ENCODE data around the gene TOLLIP. TPM values are rescaled to one million over a fixed set of nuclear protein-coding genes. Genes with fewer than 3 reads are reported as not detected.
A peak's percentile ranks its signal among the peaks of the same experiment; 100 is the strongest.

The TOLLIP gene
- total and polyA plus RNA-seq, 2 of the 8 experiments (the other 6 are each of a cell fraction or from before 2014, with no cell fraction given): 23.7 to 34.7 TPM

DNA sequence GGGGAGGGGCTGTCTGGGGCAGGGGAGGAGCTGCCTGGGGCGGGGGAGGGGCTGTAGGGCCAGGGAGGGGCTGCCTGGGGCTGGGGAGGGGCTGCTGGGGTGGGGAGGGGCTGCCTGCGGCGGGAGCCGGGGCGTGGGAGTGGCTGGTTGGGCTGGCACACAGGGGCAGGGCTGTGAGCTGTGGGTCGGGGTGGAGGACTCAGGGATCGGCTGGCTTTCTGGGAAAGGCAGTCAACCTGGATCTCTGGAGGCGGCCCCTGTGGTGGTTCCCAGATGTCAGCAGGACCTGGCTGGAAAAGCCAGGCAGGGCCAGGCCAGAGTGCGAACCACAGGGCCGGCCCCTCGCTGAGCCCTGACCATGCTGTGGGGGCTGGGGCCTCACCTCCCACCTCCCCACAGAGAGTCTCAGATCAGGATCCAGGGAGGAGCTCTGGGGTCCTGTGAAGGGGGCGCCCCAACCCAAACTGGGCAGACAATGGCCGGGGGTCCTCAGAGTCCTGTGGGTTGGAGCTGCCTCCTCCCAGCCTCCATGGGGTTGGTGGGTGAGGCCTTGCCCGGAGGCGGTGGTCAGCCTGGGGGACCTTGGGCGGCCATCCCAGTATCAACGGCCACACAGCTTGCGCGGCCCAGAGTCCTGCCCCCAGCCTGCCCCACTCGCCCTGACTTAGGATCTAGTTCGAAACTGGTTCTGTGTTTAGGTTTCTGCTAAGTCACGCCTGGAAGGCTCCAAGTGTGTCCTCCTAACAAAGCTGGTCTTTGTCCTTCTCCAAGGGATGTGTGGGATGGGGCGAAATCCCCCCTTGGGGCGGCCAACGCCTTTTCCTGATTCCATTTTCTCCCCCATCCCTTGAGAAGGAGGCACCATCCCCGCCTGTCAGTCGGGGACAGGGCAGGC, 84.7 kb downstream of the TOLLIP start:
- H2BK12ac ChIP-seq (ENCODE audit: low read depth, low read length): no peak overlapping the region
- no peak overlapping the region for H4K91ac ChIP-seq (replicated peaks; ENCODE audit: insufficient read length, low read length)
- no peak overlapping the region for H2BK15ac ChIP-seq (ENCODE audit: low read length)
- H2AFZ ChIP-seq (ENCODE audit: low read length): no peak overlapping the region
- FAIRE-seq: no peak
- no peak overlapping the region for H2BK20ac ChIP-seq (ENCODE audit: low read length)
- H2BK120ac ChIP-seq (replicated peaks; ENCODE audit: low read depth, low read length): no peak overlapping the region
- H4K8ac ChIP-seq (ENCODE audit: extremely low read depth, insufficient read depth, low read length): peak overlapping the region; percentile 81
- WGBS, 2 experiments (ENCODE audit: extremely low coverage in 1 of 2, insufficient coverage in 1 of 2, insufficient read length in 1 of 2, insufficient replicate concordance in 2 of 2, low coverage in 1 of 2, low lambda C conversion rate in 2 of 2, missing lambda C conversion rate in 1 of 2): 89% methylated on average over 17 of the region's 27 CpGs; no CpG with 5 or more reads in 1 of the 2 experiments
- peaks cover 0 to 1% of the 10 kb centered on the region in 2 experiments for H4K20me1 ChIP-seq (replicated peaks in 1 of 2; ENCODE audit: control insufficient read depth in 1 of 2, insufficient read depth in 2 of 2, low read length in 2 of 2)
- no peak overlapping the region for H3K56ac ChIP-seq (replicated peaks; ENCODE audit: insufficient read length, low read depth, low read length)
- no peak overlapping the region for H2BK5ac ChIP-seq (ENCODE audit: low read depth, low read length)
- ChIA-PET POLR2A (ENCODE audit: partially characterized antibody) (interaction anchor here (0.9 kb wide), 1 partner anchor 299 kb away, joined by 3 read pairs; no protein-coding TSS in a partner anchor), CTCF (ENCODE audit: partially characterized antibody) (interaction anchor here (0.9 kb wide), 1 partner anchor 111 kb away, joined by 3 read pairs; no protein-coding TSS in a partner anchor)
- H4K5ac ChIP-seq (ENCODE audit: insufficient read length, low read depth, low read length): peak overlapping the region; percentile 10
- H3K9ac ChIP-seq (replicated peaks in 1 of 4; ENCODE audit: extremely low read depth in 1 of 4, low read depth in 3 of 4, low read length in 3 of 4): no peak overlapping the region
- H3K23me2 ChIP-seq (ENCODE audit: low read depth, low read length): no peaks in the 10 kb centered on the region
- H3K4ac ChIP-seq (replicated peaks; ENCODE audit: insufficient read length, low read depth, low read length): no peak overlapping the region
- DNase-seq (ENCODE audit: low read depth in 1 of 2, low spot score in 2 of 2): peak in 1 of 2 experiments; percentile 54
- H3K4me1 ChIP-seq (replicated peaks in 1 of 4; ENCODE audit: control insufficient read depth in 3 of 4, insufficient read depth in 4 of 4, low read length in 3 of 4): peaks cover 0 to 14% (median 5%) of the 10 kb centered on the region in 4 experiments; a peak in 6 of 7 replicates
- no peak overlapping the region for H3K27ac ChIP-seq (ENCODE audit: low read depth, low read length)
- H3K4me3 ChIP-seq (ENCODE audit: extremely low read depth in 1 of 4, insufficient read depth in 2 of 4, low read depth in 3 of 4, low read length in 4 of 4): no peak overlapping the region
- no peaks in the 10 kb centered on the region for H3K27me3 ChIP-seq (replicated peaks in 1 of 4; ENCODE audit: control insufficient read depth in 3 of 4, extremely low read depth in 1 of 4, insufficient read depth in 3 of 4, low read length in 3 of 4)
- H3K14ac ChIP-seq (ENCODE audit: insufficient read length): no peak overlapping the region
- H3K79me1 ChIP-seq (ENCODE audit: low read depth, low read length): no peaks in the 10 kb centered on the region
- H3K23ac ChIP-seq (ENCODE audit: insufficient read length): no peak overlapping the region
- no peak overlapping the region for H2AK5ac ChIP-seq (ENCODE audit: low read depth, low read length)
- no peak overlapping the region; the same call in 1 of the 2 replicates for H3K18ac ChIP-seq (ENCODE audit: extremely low read depth, low read length)
- H3K4me2 ChIP-seq (ENCODE audit: insufficient read depth in 1 of 2, low read depth in 2 of 2, low read length in 2 of 2): no peak overlapping the region
- no peaks in the 10 kb centered on the region for H3K36me3 ChIP-seq (ENCODE audit: control insufficient read depth in 2 of 4, insufficient read depth in 4 of 4, low read length in 3 of 4)
- H3K79me2 ChIP-seq (ENCODE audit: control insufficient read depth in 1 of 2, insufficient read depth in 2 of 2, low read length in 2 of 2): no peaks in the 10 kb centered on the region
- H3K9me3 ChIP-seq (ENCODE audit: insufficient read depth in 2 of 2, low read depth in 1 of 2, low read length in 1 of 2): no peaks in the 10 kb centered on the region; a peak in 1 of 4 replicates
- TF ChIP-seq EZH2 (IDR thresholded peaks at IDR 0.05; ENCODE audit: low read depth, low read length, severe bottlenecking): no peak
- no peak for TF ChIP-seq GABPA (IDR thresholded peaks at IDR 0.05; ENCODE audit: borderline replicate concordance, insufficient read depth, low read length)
- no peak for TF ChIP-seq CHD1 (IDR thresholded peaks at IDR 0.05; ENCODE audit: low read depth, low read length)
- no peak for TF ChIP-seq SAP30 (IDR thresholded peaks at IDR 0.05; ENCODE audit: insufficient read depth, insufficient replicate concordance, low read length)
- no peak for TF ChIP-seq SIX5 (IDR thresholded peaks at IDR 0.05; ENCODE audit: low read depth, low read length)
- TF ChIP-seq, protein P1, sequence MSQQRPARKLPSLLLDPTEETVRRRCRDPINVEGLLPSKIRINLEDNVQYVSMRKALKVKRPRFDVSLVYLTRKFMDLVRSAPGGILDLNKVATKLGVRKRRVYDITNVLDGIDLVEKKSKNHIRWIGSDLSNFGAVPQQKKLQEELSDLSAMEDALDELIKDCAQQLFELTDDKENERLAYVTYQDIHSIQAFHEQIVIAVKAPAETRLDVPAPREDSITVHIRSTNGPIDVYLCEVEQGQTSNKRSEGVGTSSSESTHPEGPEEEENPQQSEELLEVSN (IDR thresholded peaks at IDR 0.05): no peak
- TF ChIP-seq EP300 (IDR thresholded peaks at IDR 0.05; ENCODE audit: borderline replicate concordance in 1 of 2, low read depth in 2 of 2, low read length in 2 of 2): no peak
- TF ChIP-seq TBP (IDR thresholded peaks at IDR 0.05; ENCODE audit: low read depth, low read length): no peak
- no peak for TF ChIP-seq NANOG (IDR thresholded peaks at IDR 0.05; ENCODE audit: insufficient read depth, low read depth, low read length, poor library complexity, severe bottlenecking)
- TF ChIP-seq GTF2F1 (IDR thresholded peaks at IDR 0.05; ENCODE audit: borderline replicate concordance, low read depth, low read length): no peak
